CD4-positive, alpha-beta T cell treated with Interleukin-17A for 4 hours (primary cell): ENCODE data around the gene FAM25C.
"Not testable (repeated sequence)": the region's sequence is repeated elsewhere in the genome, so short reads cannot be mapped to it uniquely, and the experiment has no call there.

Source experiments
- DNase-seq: peaks from one replicate; pipeline ENCODE4 v3.0.0-alpha.2; 2020; ENCODE audit warnings: mixed read lengths

The FAM25C gene

DNA sequence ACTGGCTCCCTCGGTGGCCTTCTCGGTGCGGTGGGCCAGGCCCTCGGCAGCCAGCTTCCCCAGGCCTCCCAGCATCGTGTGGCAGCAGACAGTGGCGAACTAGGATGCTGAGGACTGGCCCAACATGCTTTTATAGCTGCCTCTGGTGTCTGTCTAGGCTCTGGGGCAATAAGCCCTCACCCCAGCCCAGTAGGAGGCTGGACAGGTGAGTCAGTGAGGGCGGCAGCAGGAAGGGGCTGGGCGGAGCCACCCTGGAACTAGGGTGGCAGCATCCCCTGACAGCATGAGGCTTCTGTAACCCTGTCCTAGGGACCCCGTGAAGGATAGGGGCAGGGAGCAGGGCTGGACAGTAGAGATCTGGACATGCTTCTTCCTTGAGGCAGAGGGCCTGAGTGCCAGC, at the start of gene FAM25C:
Gene FAM25C, minus strand, starts transcription at position 101 of the 400 bp plus-strand sequence. Its CDS starts 26 bp downstream, at position 75.
- DNase-seq = not testable (repeated sequence)

DNA sequence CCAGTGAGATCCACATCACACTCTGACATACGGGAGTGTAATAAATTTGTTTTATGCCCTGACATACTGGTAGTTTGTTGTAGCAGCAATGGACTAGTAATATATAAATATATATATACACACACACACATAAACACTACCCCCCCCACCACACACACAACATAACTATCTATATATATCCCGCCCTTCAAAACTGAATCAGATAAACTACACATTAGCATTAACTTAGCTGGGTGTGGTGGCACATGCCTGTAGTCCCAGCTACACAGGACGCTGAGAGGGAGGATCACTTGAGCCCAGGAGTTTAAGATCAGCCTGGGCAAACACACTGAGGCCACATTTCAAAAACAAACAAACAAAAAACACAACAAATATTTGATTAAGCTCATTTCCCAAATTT, 45.0 kb upstream of the FAM25C start:
- not testable (repeated sequence) for DNase-seq

DNA sequence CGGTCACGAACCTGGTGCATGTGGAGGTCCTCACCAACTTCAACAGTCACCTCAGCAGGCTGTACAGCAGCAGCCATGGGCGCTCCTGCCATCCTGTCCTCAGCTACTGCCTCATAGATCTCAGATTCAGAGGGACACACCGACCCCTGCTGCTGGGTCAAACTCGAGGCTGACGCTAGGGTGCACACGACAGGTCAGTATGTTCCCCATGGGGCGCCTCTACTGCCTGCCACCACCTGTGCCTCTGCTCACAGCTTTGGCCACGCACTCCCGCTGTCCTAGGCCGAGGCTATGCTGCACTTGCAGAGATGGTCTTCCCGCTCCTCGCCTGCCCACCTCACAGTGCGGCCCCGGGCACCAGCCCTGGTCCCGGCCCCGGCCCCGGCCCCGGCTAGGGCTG, 31.8 kb upstream of the FAM25C start:
- not testable (repeated sequence) for DNase-seq

DNA sequence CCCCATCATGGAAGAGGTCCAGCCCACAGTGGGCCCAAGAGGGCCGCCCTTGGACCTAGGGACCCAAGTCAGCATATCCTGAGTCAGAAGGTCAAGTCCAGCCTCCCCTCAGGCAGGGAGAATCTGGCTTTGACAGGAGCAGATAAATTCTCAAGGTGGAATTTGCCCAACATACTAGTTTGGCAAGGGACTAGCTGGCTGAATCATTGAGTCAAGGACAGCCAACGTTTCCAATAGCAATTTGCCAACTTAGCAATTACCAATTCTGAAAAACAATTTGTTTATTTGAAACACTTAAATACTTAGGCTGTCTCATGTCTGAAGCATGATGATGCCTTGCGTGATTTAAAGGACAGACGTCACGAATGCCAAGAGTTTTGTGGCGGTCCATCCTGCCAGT, 2.7 kb upstream of the FAM25C start:
- not testable (repeated sequence) for DNase-seq

DNA sequence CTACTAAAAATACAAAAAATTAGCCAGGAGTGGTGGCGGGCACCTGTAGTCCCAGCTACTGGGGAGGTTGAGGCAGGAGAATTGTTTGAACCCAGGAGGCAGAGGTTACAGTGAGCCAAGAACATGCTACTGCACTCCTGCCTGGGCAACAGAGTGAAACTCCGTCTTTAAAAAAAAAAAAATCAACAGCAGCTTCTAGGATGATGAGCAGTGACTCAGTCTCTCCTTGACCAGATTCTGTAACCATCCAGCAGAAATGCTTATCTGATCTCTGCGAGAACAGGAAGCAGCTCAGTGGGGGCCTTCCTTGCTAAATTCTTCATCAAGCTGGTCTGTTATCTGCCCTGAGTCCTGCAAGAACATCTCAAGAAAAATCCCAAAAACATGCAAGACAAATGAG, 5.5 kb downstream of the FAM25C start:
- DNase-seq = not testable (repeated sequence)

DNA sequence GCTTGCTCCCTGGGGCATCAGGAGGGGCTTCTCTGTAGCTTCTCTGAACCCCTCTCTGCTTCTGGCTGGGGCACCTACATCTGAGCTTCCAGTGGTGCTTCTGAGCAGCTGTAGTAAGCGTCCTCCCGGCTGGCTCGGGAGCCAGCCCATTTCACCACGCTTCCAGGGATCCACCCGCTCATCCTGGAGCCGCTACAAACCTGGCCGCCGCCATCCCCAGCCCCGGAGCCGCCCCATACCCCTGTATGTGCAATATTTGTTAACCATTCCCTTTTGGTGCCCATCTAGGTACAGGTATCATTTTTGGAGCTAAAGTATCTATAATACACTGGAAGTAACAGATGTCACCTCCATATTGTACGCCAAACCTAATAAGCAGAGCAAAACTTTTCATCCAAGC, 7.0 kb downstream of the FAM25C start:
- not testable (repeated sequence) for DNase-seq

DNA sequence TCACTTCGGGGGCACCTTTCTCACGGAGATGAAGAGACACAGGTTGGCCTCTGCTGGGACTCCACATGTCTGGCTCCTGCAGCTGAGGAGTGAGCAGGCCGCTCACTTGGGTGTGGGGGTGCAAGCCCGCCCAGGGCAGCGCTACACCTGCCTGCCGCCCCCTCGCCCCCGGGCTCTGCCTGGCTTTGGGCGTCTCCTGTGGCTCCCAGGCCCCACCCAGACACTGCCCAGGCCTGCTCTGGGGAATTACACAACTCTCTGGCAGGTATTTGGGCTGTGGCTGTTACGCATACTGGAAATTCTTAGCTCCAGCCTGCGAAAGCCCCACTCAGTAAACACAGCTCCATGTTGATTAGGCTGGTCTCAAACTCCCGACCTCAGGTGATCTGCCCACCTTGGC, 7.9 kb downstream of the FAM25C start:
- not testable (repeated sequence) for DNase-seq

DNA sequence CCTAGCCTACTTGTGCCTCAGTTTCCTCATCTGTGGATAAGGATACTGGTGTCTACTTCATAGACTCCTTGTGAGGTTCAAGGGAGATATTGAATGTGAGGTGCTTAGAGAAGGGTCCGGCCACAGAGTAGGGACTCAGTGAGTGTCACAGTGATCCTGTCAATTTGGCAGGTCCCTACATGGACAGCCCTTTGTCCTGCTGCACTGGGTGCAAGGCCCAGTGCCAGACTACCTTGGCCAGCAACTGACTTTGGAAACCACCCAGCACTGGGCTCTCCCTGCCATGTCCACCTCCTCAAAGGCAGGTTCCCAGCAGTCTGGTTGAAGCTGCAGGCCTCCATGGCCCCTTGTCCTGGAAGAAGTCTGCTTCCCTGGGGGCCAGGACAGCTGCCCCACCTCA, 9.5 kb downstream of the FAM25C start:
- DNase-seq = not testable (repeated sequence)

DNA sequence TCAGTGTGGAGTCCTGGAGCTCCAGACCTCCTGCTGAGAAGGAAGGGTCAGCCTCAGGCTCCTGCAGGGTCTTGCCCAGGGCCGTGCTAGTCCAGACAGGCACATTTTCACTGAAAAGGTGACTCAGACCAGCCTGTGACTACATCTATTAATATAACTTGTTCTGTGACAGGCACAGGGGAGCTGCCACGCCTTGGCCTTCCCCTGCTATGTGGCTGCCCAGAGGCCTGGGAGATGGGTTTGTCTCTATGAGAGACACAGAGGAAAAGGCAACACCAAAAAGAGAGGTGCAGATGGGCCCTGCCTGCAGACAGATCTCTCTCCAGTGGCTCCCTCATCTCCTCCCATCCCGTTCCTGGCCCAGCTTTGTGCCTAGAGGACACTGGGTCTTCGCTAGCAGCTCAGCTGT, 10.0 kb downstream of the FAM25C start:
- not testable (repeated sequence) for DNase-seq

DNA sequence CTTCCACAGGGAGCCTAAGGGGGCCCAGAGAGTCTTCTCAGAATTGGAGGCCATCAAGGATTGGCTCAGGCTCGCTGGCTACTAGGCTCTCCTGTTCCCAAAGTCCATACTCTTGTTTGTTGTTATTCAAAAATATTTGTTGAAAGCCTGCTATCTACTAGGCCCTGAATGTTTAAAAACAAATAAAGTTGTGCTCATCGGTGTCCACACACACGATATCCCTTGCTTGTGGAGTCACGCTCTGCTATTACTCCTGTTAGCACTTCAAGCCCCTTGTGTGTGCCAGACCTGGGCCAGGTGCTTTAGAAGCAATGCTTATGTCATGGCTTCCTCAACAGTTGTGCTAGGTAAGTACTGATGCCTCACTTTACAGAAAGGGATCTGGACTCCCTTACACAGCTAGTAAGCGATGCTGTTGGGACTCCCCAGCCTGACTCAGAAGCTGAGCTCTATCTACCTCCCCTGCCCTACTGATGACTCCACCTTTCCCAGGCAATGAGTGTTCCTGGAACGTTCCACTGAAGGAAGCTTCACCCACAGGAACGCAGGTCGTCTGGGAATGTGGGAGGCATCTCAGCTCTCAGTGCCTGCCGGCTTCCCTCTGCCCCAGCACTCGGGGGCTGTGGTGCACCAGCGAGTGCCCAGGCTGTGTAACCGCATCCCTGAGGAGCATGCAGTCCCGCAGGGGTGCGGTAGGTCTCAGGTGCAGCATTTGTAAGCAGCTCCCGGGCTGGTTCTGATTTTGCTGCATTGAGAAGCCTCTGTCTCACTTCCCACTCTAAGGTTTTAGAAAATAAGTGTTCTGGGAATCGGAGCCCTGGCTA, 10.7 kb downstream of the FAM25C start:
- not testable (repeated sequence) for DNase-seq

DNA sequence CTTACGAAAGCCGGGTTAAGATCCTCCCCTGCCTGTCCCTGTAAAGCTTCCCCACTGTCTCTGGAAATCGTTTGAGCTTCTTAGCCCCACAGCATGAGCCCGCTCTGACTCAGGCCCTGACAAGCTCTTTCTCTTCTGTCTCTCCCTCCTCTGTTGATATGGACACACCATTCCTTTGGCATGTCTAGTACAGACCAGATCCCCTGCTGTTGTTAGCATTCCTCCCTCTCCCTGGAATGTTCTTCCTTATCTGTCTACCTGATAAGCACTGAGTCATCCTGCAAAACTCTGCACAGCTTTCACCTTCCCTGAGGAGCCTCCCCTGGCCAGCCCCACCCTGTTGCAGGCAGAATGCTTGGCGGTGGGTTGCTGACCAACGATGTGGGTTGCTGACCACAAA, 11.6 kb downstream of the FAM25C start:
- DNase-seq = not testable (repeated sequence)

DNA sequence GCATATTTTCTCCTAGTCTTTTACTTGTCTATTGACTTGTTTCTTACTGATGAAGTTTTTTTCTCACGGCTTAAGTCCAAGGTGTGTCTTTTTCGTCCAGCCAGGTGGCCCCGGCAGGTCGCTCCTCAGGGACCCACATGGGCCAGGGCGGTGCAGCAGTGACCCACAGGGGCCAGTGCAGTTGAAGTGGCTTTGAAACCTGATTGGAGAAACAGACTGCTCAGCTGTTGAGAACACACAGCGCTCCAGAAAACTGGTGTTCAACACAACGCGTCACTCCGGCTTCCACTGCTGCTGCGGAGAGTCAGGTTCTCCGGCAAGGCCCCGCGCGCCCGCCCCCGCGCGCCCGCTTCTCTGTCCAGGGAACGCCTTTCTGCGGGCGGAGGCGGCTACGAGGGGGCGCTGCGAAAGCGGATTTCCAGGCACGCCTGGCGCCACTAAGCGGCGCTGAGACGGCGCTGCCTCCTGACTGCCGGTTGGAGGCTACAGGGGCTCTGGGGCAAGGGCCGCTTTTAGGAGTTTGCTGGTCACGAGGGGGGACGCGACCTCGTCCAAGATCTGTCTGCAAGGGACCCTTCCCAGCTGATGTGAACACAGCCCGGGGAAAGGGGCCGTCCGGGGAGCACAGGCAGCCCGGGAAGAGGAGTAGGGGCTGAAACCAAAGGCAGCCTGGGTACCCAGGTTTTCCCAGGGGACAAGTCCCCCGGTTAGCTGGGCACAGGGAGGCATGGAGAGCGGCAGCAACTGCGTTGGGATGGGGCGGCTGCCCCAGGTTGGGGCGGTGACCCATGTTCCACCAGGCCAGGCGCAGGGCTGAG, 13.0 kb downstream of the FAM25C start:
- DNase-seq = not testable (repeated sequence)

DNA sequence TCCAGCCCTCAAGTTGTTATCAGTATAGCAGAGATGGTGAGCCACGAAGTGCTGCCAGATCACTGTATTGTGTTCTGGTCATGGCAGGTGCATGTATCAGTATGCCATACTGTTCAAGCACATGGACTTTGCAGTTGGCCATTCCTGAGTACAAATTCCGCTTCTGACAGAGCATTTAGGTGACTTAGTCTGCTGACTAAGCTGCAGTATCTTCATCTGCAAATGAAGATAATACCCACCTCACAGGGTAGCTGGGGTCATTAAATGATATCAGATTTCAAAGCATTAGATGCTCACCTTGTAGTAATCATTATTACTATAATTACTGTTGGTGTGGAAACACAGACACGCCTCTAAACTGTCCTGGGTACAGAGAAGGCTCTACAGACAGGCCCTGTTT, 24.2 kb downstream of the FAM25C start:
- not testable (repeated sequence) for DNase-seq

DNA sequence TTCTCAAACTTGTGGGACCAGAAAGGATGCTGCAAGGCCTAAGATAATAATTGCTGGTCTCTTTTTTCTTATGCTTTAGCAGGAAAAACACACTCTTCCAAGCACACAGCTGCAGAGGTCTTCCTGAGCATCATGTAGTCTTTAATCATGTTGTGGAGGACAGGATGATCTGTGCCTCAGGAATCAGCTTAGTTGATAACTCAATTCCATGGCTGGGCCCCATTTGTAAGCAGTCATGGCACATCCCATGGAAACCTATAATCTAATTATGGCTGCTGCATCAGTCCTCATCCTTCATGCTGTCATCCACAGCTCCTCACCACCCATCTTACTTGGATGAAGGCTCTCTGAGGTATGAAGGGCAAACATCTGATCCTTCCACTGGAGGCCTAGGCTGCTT, 26.5 kb downstream of the FAM25C start:
- DNase-seq = not testable (repeated sequence)

DNA sequence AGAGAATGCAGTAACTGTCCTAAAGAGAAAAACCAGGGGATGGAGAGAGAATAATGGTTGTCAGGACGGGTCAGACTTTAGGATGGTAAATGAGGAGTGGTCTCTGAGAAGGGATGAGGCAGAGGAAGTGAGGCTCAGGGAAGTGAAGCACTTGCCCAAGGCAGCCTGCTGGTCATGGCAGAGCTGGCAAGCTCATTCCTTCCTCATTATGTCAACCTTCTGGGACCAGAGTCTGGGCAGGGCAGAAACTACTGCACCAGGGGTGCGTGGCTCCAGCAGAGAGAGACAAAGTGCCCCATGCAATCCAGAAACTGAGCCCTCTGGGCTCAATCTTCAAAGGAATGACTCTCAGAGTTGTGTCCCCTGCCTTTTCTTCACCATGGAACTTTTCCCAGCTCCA, 27.5 kb downstream of the FAM25C start:
- not testable (repeated sequence) for DNase-seq

DNA sequence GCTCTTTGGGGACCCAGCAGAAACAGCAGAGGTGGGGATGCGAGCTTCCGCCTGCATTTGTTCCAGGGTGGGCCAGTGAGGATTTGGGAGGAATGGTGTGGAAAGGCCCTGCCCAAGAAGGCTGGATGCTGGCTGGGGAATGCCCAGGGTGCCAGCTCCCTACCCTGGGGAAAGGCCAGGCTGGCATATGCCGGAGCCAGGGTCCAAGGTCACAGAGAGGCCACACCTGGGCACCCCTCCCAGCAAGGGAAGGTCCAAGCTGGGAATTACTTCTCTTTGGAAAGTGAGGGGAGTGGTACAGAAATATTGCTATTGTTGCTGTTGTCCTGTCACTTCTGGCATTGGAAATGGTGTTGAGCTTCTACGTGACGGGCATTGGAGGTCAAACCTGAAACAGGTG, 28.0 kb downstream of the FAM25C start:
- DNase-seq = not testable (repeated sequence)

DNA sequence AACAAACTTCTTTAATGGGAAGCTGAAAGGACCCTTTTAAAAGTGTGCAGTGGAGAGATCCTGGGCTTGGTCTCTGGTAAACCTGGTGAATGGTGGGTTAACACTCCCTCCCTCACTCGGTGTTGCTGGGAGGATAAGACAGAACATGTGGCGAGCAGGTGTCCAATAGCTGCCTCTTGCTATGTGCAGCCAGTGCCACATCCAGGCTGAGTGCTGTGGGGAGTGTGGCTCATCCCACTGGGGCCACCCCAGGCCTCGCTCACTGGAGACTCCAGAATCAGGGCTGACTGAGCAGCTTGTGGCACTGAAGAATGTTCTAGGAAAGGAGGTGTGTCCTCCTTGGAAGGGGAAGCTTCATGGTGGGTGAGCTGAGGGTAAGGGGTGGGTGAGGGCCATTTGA, 29.5 kb downstream of the FAM25C start:
- not testable (repeated sequence) for DNase-seq

DNA sequence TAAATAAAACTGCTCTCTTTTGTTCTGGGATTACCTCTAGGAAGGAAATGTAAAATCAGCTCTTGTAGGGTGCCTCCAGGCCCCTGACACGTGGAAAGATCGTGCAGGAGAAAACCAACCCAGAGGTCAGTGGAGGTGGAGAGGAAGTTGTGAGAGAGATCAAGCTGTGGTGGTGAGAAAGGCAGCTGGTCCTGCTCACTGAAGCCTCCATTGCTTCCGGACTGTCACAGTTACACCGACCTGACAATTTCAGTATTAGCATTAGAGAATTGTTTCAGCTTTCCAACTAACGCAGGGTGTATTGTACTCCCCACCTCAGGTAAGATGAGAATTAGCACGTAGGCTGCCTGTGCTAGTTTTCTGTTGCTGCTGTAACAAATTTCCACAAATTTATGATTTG, 30.6 kb downstream of the FAM25C start:
- DNase-seq = not testable (repeated sequence)

DNA sequence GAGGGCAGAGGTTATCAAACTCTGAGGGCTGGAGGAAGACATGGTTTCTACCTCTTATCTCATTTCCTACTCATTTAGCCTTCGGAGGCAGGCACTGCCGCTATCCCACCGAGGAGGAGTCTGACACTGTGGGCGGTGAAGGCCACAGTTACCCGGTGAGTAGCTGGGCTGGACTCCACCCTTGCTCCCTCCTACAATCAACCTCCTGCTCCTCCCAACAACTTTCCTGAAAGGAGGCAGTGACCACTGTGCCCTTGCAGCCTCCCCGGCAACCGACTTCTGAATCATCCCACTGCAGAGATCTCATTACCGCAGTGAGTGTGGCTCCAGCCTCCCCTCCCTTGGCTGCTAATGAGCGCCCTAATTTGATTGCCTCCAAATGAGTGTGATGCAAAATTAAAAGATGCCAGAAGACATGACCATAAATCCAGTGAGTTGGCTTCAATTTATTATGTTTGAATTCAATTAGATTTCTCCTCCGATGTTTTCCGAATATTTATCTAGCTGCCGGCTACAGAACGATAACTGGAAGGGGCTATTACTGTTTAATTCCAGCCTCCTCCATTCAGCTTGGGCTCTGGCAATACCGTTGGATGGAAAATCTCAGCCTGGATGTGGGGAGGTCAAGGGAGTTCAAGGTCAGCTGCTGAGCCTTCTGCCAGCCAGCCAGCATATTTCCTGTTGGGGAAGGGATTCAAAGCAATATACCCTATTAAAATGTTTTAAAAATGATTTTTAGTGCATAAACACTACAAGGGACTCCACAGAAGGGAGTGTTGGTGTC, 35.1 kb downstream of the FAM25C start:
- DNase-seq = not testable (repeated sequence)

DNA sequence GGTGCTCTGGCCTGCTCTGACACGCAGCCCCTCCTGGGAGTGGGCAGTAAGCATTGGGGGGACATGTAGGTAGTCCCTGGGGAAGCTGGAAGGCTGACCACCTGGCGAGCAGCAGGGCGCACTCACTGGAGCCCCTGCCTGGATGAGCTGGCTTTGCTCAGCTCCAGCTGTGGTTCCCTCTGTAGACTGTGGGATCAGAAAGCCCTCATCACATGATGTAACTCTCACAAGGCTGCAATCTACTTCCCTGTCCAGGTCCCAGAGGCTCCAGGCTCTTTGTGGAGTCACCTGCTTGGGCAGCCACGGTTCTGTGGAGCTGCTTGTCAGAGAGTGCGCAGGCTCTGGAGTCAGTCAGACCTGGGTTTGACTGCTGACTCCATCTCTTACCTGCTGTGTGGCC, 36.8 kb downstream of the FAM25C start:
- not testable (repeated sequence) for DNase-seq

DNA sequence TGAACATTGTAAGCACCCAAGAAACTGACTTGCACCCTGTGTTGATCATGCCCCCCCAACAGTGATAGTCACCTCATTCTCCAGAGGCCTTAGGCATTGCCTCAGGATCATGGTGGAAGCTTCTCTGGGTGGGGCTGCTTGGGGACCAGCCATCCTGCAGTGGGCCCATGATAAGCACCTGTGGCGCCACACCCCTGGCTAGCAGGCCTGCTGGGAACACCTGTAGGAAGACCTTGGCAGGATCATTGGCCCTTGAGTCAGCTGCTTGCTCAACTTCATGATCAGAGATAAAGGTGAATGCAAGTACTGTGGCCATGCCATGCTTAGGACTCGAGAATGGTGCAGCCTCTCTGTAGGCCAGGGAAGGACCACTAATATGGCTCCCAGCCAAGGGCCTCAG, 38.9 kb downstream of the FAM25C start:
- DNase-seq = not testable (repeated sequence)

DNA sequence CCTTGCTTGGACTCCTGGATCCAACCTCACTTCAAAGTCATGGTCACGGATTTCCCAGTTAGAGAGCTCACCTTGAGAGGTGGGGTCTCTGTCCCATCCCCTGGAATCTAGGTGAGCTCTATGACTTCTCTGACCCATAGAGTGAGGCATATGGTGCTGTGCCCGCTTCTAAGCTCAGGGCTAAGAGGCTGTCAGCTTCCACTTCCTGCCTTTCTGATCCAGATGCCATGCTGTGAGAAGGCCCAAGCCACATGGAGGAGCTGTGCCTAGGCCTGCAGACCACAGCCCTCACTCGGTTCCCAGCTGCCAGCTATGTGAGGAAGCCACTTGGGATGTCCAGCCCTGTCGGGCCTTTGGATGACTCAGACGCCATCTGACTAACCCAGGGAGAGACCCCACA, 39.9 kb downstream of the FAM25C start:
- not testable (repeated sequence) for DNase-seq

DNA sequence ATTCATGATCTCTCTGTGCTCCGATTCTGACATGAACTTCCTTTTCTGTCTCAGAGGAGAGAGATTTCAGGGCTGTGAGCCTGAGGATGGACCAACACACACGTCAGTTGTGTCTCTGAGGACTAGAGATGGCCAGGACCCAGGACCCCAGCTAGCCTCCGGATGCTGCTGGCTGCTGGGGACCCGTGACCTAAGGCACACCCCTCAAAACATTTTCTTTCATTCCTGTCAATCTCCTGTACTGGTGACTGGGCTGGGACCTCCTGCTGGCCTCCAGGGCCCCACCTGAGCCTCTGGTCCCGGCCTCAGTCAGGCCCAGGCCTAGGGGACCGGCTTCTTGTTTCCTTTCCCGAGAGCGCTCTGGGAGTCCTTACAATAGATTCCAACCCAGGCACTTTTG, 42.4 kb downstream of the FAM25C start:
- DNase-seq = not testable (repeated sequence)
